CD4-positive, alpha-beta T cell treated with Interleukin-15 for 4 hours (primary cell): ENCODE results near the gene IFT122.

Experiments used
- DNase-seq: peaks from one replicate; pipeline ENCODE4 v3.0.0-alpha.2; 2020; ENCODE audit warnings: low spot score

The IFT122 gene

DNA sequence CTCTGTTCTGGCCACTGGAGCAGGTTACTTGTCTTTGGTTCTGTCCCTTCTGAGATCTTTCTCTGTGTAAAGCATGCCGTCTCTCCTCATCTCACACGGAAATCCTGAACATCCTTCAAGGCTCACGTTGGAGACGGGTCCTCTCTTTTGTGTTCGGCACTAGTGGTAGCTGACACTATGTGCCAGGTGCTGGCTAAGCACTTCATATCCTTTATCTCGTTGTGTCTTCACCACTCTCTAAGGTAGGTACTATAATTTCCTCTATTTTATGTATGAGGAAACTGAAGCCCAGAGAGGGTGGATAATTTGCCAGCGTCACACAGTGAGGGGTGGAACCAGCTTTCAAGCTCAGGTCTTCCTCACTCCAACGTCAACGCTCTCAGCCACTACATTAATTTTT is 1.2 kb downstream of the IFT122 start:
- peak; percentile 7 for DNase-seq

DNA sequence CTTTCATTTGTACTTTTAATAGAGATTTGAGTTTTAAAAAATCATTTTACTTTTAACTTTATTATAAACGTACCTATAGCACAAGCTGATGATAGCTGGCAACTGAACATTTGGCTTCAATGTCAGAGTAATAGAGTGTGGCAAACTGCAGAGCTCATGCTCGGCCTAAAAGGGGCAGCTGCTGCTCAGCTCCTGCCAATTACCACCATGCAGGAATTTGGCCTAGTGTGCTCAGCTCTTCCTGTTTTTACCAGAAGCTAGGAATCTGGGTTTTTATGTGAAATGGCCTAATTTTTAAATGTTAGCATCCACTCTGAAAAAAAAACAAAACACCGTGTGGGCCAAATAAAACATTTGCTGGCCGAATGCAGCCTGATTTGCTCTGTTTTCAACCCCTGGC is 1.8 kb downstream of the IFT122 start:
- no peak for DNase-seq

DNA sequence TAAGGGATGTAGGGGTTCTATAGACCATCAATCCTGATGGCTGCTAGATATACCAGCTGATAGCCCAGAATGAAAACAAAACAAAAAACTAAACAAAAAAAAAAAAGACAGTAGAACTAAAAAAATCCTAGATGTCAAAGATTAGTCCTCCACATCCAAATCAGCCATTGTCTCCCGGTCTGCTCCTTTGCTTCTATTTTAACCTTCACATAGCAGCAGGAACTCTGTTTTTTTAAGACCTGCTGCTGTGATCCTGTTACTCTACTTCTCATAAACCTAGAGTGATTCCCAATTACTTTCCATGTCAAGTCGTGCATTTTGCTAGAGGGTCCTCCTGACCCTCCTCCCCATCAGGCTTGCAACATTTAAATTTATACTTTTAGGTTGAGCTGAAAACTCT is 2.5 kb downstream of the IFT122 start:
- DNase-seq: no peak

DNA sequence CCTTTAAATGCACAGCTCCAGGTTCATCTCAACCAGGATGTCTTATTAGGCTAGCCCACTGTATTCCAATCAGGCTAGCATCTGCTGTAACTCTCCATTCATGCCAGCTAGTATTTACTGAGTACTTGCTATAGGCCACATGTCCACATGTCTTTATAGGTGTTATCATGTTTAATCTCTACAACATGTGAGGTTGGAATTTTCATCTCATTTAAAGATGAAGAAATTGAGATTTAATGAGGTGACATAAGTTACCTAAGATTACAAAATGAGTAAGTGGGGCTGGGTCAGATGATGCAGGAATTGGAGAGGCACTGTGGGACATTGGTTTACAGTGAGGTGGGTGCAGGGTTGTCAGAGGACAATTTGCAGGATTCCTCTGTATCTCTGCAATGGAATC is 2.9 kb downstream of the IFT122 start:
- no peak for DNase-seq

DNA sequence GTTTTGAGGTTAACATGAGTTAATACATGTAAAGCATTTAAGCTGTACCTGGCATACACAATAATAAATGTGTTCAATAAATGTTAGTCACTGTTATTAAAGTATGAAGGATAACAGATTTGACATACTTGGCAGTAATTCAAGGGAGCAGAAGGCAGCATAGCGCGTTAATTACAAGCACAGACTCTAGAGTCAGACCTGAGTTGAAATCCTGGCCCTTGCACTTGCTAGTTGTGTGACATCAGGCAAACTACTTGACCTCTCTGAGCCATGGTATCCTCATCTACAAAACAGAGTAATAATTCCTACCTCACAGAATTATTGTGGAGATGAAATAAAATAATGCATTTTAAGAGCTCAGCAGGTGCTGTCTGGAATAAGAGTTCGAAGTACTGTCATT is 5.4 kb downstream of the IFT122 start:
- no peak for DNase-seq

DNA sequence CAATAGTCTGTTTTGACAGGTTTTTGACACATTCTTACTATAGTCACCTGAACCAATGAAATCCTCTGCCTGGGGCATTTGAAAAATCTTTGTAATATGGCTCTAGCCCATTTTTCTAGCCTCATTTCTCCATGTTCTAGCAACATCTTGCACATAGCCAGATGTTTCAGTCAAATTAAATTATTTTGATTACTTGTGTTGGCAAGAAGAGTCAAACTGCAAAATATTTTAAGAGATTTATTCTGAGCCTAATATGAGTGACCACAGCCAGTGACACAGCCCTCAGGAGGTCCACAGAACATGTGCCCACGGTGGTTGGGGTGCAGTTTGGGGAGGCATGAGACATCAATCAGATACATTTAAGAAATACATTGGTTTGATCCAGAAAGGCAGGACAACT is 6.9 kb downstream of the IFT122 start:
- DNase-seq: no peak

DNA sequence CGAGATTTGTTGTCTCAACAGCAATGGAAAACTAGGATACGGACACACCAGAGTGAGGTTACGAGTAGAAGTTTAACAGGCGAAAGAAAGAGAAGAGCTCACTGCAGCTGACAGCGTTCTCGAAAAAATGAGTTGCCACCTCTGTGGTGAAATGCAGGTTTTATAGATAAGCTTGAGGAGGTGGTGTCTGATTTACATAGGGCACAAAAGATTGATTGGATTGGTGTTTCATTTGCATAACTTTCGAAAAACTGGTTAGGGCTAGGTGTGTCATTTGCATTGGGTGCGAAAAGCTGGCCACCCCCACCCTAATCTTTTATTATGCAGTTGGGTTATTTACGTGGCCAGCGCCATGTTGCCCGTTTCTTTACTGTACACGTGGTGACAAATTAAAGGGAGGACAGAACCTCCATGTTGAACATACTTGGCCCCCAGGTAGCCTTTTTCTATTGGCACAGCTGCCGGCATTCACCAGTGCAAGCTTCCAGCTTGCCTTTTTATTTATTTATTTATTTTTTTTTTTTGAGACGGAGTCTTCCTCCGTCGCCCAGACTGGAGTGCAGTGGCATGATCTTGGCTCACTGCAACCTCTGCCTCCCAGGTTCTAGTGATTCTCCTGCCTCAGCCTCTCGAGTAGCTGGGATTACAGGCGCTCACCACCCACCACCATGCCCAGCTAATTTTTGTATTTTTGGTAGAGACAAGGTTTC is 8.3 kb downstream of the IFT122 start:
- DNase-seq: no peak

DNA sequence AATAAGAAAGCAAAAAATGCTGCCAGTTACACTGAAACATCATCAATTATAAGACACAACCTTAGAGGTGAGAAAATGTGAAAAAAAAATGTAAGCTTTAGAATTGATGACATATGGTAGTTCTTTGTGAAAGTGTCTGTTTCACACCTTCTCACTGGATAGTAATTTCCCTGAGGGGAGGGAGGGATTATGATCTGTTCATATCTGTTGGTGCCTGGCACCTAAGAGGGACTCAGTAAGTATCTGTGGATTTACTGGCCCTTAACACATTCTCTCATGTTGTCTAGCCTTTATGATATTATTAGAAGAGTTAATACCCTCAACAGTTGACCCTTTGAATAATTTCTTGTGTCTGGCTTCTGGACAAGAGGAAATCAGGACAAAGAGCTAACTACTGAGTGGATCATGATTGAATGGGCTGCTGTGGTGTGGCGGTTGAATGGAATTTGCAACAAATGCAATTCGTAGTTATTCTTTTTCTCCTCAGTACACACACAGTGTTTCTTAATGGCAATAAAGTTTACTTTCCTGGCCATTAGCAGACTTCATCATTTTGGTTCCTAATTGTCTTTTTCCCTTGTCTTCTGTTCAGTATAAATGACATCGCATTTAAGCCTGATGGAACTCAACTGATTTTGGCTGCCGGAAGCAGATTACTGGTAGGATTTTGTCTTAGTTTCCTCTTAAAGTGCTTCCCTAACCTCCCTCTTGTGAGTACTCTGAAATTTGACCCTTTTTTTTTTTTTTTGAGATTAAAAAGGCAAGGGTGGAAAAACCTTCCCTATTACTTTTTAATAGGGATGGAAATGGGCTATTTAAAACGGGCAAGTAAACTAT is 9.5 kb downstream of the IFT122 start:
- no peak for DNase-seq

DNA sequence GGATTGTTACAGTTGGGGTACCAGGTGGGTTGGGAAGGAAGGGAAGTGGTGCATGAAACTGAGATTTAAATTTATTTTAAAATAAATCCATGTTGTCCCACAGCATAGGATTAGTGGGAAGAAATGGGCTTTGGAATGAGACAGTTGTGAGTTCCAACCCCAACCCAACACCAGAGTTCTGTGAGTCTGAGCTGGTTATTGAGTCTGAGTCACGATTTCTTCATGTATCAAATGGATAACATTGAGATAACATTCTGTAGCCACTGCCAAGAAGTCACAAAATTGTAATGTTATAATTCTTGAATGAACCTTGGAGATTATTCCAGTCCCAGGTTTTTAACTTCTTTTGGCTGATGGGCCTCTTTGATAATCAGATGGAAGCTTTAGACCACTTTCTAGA is 13.7 kb downstream of the IFT122 start:
- DNase-seq: no peak

DNA sequence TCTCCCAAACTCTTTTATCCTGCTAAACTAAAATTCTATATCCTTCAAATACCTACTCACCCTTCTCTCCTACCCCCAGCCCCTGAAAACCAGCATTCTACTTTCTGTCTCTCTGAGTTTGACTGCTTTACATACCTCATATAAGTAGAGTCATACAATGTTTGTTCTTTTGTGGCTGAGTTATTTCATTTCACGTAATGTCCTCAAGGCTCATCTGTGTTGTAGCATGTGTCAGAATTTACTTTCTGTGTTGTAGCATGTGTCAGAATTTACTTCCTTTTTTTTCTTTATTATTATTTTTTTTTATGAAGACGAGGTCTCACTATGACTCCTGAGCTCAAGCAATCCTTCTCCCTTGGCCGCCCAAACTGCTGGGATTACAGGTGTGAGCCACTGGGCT is 20.1 kb downstream of the IFT122 start:
- no peak for DNase-seq

DNA sequence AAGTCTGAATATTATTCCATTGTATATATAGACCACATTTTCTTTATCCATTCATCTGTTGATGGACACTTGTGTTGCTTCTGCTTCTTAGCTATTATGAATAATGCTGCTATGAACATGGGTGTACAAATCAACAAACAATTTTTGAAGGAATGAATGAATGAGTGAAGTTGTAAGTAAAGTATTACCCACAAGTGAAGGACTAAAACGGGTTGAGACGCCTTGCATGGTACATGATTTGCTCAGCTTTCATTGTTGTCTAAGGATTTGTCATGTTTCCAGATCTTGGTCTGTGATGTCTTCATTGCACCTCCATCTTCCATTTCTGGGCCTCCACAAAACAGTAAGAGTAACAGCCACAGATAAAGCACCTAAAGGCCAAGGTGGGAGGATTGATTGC is 20.5 kb downstream of the IFT122 start:
- DNase-seq: no peak

DNA sequence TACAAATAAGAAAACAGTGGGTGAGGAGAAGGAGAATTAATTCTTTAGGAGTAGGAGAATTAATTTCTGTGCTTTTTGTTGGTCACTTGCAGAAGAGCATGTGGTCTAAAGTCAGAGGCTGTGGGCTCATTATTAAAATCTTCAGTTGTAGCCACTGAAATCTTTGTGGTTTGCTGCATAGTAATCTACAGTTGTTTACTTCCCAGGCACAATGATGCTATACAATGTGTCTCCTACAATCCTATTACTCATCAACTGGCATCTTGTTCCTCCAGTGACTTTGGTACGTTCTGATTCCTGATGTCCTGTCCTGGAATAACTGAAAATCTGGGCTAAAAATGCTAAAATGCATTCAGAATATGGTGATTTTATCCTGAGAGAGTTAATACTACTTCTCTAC is 21.0 kb downstream of the IFT122 start:
- DNase-seq: no peak

DNA sequence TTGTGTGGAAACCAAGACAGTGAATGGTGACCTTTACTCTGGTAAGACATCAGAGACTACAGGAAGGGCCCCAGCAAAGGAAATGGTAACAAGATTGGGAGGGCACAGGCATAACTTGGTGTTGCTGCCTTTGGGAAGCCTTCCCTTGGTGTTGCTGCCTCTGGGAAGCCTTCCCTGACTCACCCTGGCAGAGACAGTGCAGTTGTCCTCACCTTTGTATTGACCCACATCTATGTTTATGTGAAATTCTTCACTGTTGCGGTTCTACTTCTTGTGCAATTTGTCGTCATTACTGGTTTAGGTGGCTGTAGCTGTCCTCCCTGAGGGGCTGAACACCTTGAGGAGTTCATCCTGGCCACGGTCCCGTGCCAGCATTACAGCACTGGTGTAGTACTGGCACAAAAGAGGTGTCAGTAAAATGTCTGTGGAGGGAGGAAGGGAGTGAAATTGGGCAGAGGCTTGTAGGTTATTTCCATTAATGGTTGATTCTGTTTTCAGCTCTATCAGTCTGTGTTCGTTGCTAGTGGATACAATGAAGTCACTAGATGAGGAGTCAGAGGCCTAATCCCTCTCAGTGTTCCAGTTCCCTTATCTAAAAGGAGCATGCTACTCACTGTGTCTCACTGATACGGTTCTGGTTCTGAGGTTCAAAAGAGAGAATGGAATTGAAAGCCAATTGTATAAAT is 21.6 kb downstream of the IFT122 start:
- no peak for DNase-seq

DNA sequence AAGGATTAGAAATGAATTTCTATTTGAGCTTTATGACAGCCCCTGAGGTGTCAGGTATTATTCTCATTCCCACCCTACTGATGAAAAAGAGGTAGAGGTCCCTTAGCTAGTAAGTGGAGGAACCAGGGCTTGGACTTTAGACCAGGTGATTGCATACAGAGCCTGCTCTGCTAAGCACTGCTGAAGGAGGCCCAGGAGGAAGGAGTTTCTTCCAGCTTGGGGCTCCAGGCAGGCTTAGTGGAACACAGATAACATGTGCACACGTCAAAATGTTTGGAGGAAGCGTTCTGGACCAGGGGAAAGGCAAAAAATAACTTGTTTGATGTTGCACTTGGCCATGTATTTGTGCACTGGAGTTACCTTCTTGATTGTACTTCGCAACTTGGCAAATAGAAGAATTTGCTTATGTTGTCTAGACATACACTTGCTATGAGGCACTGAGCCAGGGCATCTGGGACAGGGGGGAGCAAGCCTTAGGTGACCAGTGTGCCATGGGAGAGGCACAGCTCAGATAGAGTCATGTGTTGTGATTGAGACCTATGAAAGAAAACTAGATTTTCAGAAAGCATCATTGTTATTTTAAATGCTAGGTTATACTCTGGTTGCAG is 22.4 kb downstream of the IFT122 start:
- no peak for DNase-seq

DNA sequence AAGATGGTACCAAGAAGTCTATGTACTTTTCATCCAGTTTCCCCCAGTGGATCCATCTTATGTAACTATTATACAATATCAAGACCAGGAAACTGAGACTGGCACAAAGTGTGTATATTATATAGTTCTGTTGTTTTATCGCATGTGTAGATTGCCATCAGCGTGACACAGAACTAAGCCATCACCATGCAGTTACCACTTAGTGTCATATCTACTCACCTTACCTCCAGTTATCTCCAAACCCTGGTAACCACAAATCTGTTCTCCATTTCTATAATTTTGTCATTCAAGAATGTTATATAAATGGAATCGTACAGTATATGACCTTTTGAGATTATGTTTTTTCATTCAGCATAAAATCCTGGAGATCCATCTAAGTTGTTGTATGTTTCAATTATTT is 23.1 kb downstream of the IFT122 start:
- no peak for DNase-seq

DNA sequence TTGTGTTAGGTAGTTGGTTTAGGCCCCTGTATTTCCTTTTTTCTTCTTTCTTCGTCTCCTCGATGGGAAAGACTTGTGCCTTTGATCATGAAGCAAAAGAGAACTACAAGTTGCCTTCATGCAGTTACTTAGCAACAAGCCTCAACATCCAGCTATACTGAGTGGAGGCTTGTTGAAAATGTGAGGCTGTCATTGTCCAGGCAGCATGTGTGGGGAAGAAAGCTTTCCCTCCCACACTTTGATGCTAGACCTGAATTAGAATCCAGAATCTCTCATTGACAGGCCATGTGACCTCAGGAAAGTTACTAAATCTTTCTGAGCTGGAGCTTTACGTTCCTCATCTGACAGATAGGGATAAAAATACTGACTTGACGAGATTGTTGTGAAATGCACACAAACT is 23.7 kb downstream of the IFT122 start:
- DNase-seq: no peak

DNA sequence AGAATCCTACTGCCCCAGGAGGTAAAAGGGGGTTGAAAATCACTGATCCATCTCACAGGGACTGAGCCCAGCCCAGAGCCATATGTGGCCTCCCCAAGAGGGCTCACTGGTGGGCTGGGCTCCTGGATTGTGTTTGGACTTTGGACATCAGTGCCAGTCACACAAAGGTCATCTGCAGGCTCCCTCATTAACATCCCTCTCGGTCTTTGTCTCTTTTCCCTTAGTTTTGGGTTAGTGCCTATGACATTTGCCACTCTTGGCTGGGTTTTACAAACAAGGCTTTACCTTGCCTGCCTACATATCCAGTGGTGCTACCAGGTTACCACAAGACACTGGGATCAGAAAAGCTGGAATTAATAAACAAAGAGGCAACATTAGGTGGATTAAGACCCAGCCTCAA is 27.9 kb downstream of the IFT122 start:
- DNase-seq: no peak

DNA sequence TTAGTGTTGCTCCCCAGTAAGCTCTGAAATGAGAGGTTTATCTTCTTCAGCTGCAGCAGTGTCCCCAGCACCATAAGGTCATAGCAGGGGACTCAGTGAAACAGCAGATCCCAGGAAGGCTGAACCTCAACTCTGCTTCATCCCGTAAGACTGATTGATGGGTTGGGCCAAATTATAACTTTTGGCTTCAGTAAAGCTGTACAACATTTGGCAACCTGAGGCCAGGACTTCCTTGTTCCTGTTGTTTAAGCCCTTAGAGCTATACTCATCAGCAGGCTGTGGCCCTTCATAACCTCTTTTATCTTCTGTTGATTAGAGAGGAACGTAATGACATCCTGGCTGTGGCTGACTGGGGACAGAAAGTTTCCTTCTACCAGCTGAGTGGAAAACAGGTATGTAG is 29.0 kb downstream of the IFT122 start:
- no peak for DNase-seq

DNA sequence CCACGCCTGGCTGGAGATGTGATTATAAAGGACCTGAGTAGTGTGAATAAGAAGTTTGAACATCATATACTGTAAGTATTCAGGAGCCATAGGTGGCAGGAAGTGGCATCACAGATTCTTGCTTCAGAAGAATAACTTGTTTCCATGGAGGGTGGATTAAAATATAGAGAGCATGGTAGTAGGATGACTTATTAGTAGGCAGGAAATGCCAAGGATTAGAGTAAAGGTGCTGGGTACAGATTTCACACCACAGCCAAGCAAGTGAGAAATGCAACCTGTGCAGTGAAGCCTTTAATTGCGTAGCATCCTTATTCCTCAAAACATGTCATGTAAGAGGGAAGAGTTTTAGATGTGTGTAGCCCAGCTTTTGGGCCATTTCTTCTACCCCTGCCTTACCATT is 30.8 kb downstream of the IFT122 start:
- DNase-seq: no peak

DNA sequence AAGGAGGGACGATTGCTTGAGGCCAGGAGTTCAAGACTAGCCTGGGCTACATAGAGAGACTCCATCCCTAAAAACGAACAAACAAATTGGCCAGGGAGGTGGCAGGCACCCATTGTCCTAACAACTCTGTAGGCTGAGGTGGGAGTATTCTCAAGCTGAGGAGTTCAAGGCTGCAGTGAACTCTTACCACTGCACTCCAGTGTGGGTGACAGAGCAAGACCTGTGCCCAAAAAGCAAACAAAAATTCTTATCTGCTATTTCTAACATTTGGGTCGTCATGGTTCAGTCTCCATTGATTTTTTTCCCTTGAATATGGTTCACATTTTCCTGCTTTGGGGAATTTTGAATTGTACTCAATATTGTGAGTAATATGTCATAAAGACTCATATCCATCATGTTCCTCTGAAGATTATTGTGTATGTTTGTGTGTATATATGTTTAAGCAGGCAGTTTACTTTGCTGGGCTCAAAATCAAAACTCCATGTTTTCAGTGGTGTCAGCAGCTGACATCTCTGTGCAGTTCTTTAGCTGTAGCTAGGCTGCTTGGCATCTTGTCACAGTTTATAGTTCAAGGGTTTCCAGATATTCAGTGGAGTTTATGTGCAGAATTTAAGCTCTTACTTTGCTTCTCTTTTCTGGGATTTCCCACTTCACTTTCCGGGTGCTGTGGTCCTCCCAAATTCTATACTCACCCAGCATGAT is 33.2 kb downstream of the IFT122 start:
- no peak for DNase-seq

DNA sequence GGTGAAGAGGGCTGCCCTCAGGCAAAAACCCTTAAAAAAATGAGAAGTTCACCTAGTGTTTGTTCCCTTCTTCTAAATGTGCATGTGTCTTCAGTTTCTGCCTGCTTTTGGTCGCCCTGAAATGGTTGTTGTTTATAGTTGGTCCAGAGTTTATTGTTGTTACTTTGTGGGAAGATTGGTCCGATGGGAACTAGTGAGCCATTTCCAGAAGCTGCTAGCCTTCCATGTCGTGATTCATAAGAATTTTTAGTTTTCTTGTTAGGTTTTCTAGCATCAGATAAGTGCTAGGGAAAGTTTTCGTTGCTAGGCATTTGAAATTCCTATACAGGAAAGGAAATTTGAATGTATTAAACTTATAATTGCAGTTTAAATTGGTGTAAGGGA is 33.7 kb downstream of the IFT122 start:
- no peak for DNase-seq
